Measurements from ENCODE around the gene ANKLE1. TPM values are rescaled to one million over a fixed set of nuclear protein-coding genes. Genes with fewer than 3 reads are reported as not detected.

The ANKLE1 gene
- total RNA-seq, 1 donor from 2014 or later, result 4.9 TPM

- H3K36me3 Mint-ChIP-seq (ENCODE audit: low read depth), result no peaks in the 10 kb centered on the region
- H3K4me3 Mint-ChIP-seq, result peak within 1 kb of the TSS; percentile 97
- H3K27ac Mint-ChIP-seq (ENCODE audit: unreplicated experiment), result peak within 1 kb of the TSS; percentile 57
- peak; percentile 80 for TF ChIP-seq CTCF (conservative IDR thresholded peaks at IDR 0.05)
- no peaks in the 10 kb centered on the region for H3K9me3 Mint-ChIP-seq
- DNase-seq (ENCODE audit: low read depth, low spot score), result peak; percentile 88
- peaks cover 47% of the 10 kb centered on the region for H3K4me1 Mint-ChIP-seq
- H3K27me3 Mint-ChIP-seq (ENCODE audit: low read depth), result peaks cover 3% of the 10 kb centered on the region
Measured at GRCh38 chr19:17305517-17306284, 24.0 kb downstream of the ANKLE1 start, which contains the start of gene MRPL34. Gene MRPL34, plus strand, starts transcription at chr19:17305872. Its CDS starts 21 bp downstream, at chr19:17305893.

GRCh38 chr19:17306285-17306714 is 24.6 kb downstream of the ANKLE1 start:
- Mint-ChIP-seq H3K27me3 (ENCODE audit: low read depth) (peaks cover 3% of the 10 kb centered on the region), H3K27ac (ENCODE audit: unreplicated experiment) (no peak overlapping the region), H3K9me3 (no peaks in the 10 kb centered on the region), H3K4me1 (peaks cover 49% of the 10 kb centered on the region), H3K36me3 (ENCODE audit: low read depth) (no peaks in the 10 kb centered on the region), H3K4me3 (peak overlapping the region; percentile 97)
- TF ChIP-seq CTCF (conservative IDR thresholded peaks at IDR 0.05), result no peak
- DNase-seq (ENCODE audit: low read depth, low spot score), result no peak

GRCh38 chr19:17307876-17308377 is 26.2 kb downstream of the ANKLE1 start:
- H3K27me3 Mint-ChIP-seq (ENCODE audit: low read depth), result peaks cover 3% of the 10 kb centered on the region
- no peak for TF ChIP-seq CTCF (conservative IDR thresholded peaks at IDR 0.05)
- H3K36me3 Mint-ChIP-seq (ENCODE audit: low read depth), result no peaks in the 10 kb centered on the region
- no peak for DNase-seq (ENCODE audit: low read depth, low spot score)
- H3K27ac Mint-ChIP-seq (ENCODE audit: unreplicated experiment), result no peak overlapping the region
- peaks cover 54% of the 10 kb centered on the region for H3K4me1 Mint-ChIP-seq
- H3K9me3 Mint-ChIP-seq, result no peaks in the 10 kb centered on the region
- peak overlapping the region; percentile 97 for H3K4me3 Mint-ChIP-seq

GRCh38 chr19:17309198-17309964 is 27.7 kb downstream of the ANKLE1 start, which contains the start of gene DDA1:
Gene DDA1, plus strand, starts transcription at chr19:17309563. Its CDS starts 92 bp downstream, at chr19:17309655.
- Mint-ChIP-seq H3K36me3 (ENCODE audit: low read depth) (no peaks in the 10 kb centered on the region), H3K4me1 (peaks cover 47% of the 10 kb centered on the region), H3K27me3 (ENCODE audit: low read depth) (peaks cover 3% of the 10 kb centered on the region), H3K9me3 (no peaks in the 10 kb centered on the region), H3K27ac (ENCODE audit: unreplicated experiment) (peak within 1 kb of the TSS; percentile 73), H3K4me3 (peak within 1 kb of the TSS; percentile 97)
- no peak for TF ChIP-seq CTCF (conservative IDR thresholded peaks at IDR 0.05)
- peak; percentile 96 for DNase-seq (ENCODE audit: low read depth, low spot score)

- no peak for TF ChIP-seq CTCF (conservative IDR thresholded peaks at IDR 0.05)
Measured at GRCh38 chr19:17309965-17310461, 28.3 kb downstream of the ANKLE1 start.

More at GRCh38 chr19:17309965-17310461, 28.3 kb downstream of the ANKLE1 start:
- Mint-ChIP-seq H3K27ac (ENCODE audit: unreplicated experiment) (peak overlapping the region; percentile 63), H3K4me3 (peak overlapping the region; percentile 97), H3K27me3 (ENCODE audit: low read depth) (peaks cover 3% of the 10 kb centered on the region), H3K4me1 (peaks cover 43% of the 10 kb centered on the region), H3K36me3 (ENCODE audit: low read depth) (no peaks in the 10 kb centered on the region), H3K9me3 (no peaks in the 10 kb centered on the region)
- no peak for DNase-seq (ENCODE audit: low read depth, low spot score)

All from neural crest cell (in vitro differentiated cells).